ENCODE measurements around the gene RAPGEF4. TPM values are rescaled to one million over a fixed set of nuclear protein-coding genes. Genes with fewer than 3 reads are reported as not detected.

The RAPGEF4 gene
- total and polyA plus RNA-seq, 2 of the 13 experiments (the other 11 are each of a cell fraction or from before 2014, with no cell fraction given), result 0.78 to 0.91 TPM

DNA sequence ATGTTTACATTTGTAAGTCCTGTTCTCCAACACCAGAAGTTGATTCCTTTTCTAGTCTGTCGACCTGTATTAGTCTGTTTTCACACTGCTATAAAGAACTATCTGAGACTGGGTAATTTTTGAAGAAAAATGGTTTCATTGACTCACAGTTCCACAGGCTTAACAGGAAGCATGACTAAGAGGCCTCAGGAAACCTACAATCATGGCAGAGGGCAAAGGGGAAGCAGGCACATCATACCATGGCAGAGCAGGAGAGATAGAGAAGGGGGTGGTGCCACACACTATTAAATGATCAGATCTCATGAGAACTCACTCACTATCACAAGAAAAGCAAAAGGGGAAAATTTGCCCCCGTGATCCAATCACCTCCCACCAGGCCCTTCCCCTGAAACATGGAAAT lies 227.2 kb downstream of the RAPGEF4 start:
- Histone ChIP-seq H3K27me3 (ENCODE audit: control insufficient read depth in 1 of 2, insufficient read depth in 2 of 2, low read length in 2 of 2) (peaks cover 0 to 2% of the 10 kb centered on the region in 2 experiments; a peak in 1 of 5 replicates), H2AFZ (ENCODE audit: low read length) (no peak overlapping the region), H4K20me1 (ENCODE audit: insufficient read depth, low read length) (no peaks in the 10 kb centered on the region), H3K4me3 (replicated peaks in 1 of 3; ENCODE audit: insufficient read depth in 1 of 3, low read depth in 2 of 3, low read length in 3 of 3) (no peak overlapping the region), H3K9me3 (ENCODE audit: low read length) (no peaks in the 10 kb centered on the region), H3K4me2 (ENCODE audit: low read depth, low read length) (no peak overlapping the region), H3K79me2 (ENCODE audit: insufficient read depth, low read length) (no peaks in the 10 kb centered on the region), H3K27ac (ENCODE audit: extremely low read length, insufficient read depth, low read length) (no peak overlapping the region), H3K4me1 (ENCODE audit: insufficient read depth, low read length) (peaks cover 17% of the 10 kb centered on the region), H3K9ac (ENCODE audit: insufficient read depth, low read depth, low read length) (no peak overlapping the region), H3K36me3 (replicated peaks in 1 of 2; ENCODE audit: control insufficient read depth in 1 of 2, insufficient read depth in 2 of 2, low read length in 2 of 2) (no peaks in the 10 kb centered on the region)
- no peak for FAIRE-seq
- 0% methylated on average over 2 of the region's 2 CpGs for WGBS (ENCODE audit: low lambda C conversion rate)
- TF ChIP-seq ZNF30 (CRISPR knock-in tag; IDR thresholded peaks at IDR 0.05) (no peak), HIC2 (CRISPR knock-in tag; IDR thresholded peaks at IDR 0.05; ENCODE audit: low read depth) (no peak), CBX1 (IDR thresholded peaks at IDR 0.05; ENCODE audit: low read depth) (no peak), KDM5B (CRISPR knock-in tag; IDR thresholded peaks at IDR 0.05; ENCODE audit: borderline replicate concordance) (no peak), GABPB1 (CRISPR knock-in tag; IDR thresholded peaks at IDR 0.05) (no peak), TRIM22 (IDR thresholded peaks at IDR 0.05) (no peak), ZNF451 (CRISPR knock-in tag; IDR thresholded peaks at IDR 0.05) (no peak), ZNF619 (CRISPR knock-in tag; IDR thresholded peaks at IDR 0.05) (no peak), ZNF558 (CRISPR knock-in tag; IDR thresholded peaks at IDR 0.05; ENCODE audit: borderline replicate concordance) (no peak), ZKSCAN8 (CRISPR knock-in tag; IDR thresholded peaks at IDR 0.05; ENCODE audit: borderline replicate concordance) (no peak), PHF21A (CRISPR knock-in tag; IDR thresholded peaks at IDR 0.05) (no peak), ZNF383 (CRISPR knock-in tag; IDR thresholded peaks at IDR 0.05; ENCODE audit: borderline replicate concordance) (no peak)
- TF ChIP-seq, protein P1, sequence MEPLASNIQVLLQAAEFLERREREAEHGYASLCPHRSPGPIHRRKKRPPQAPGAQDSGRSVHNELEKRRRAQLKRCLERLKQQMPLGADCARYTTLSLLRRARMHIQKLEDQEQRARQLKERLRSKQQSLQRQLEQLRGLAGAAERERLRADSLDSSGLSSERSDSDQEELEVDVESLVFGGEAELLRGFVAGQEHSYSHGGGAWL (CRISPR knock-in tag; IDR thresholded peaks at IDR 0.05), result no peak
- TF ChIP-seq, protein P2, sequence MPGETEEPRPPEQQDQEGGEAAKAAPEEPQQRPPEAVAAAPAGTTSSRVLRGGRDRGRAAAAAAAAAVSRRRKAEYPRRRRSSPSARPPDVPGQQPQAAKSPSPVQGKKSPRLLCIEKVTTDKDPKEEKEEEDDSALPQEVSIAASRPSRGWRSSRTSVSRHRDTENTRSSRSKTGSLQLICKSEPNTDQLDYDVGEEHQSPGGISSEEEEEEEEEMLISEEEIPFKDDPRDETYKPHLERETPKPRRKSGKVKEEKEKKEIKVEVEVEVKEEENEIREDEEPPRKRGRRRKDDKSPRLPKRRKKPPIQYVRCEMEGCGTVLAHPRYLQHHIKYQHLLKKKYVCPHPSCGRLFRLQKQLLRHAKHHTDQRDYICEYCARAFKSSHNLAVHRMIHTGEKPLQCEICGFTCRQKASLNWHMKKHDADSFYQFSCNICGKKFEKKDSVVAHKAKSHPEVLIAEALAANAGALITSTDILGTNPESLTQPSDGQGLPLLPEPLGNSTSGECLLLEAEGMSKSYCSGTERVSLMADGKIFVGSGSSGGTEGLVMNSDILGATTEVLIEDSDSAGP (CRISPR knock-in tag; IDR thresholded peaks at IDR 0.05; ENCODE audit: borderline replicate concordance), result no peak
- TF ChIP-seq, protein P3, sequence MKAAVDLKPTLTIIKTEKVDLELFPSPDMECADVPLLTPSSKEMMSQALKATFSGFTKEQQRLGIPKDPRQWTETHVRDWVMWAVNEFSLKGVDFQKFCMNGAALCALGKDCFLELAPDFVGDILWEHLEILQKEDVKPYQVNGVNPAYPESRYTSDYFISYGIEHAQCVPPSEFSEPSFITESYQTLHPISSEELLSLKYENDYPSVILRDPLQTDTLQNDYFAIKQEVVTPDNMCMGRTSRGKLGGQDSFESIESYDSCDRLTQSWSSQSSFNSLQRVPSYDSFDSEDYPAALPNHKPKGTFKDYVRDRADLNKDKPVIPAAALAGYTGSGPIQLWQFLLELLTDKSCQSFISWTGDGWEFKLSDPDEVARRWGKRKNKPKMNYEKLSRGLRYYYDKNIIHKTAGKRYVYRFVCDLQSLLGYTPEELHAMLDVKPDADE (CRISPR knock-in tag; IDR thresholded peaks at IDR 0.05), result no peak
- intact Hi-C loops (cut with micrococcal nuclease; ENCODE audit: unreplicated experiment) (no loop called here), in situ Hi-C loops (cut with HindIII; ENCODE audit: extremely low pct_ligation_motif_present, low pct_unique_long_range_greater_than_20kb) (no loop called here)
- ChIA-PET CTCF (ENCODE audit: low intra/inter-chr PET ratio, low total read pairs) (no interaction called here), POLR2A (no interaction called here)
- BruUV-seq (replicated peaks), result no TSS peak
- no peak for DNase-seq (ENCODE audit: low spot score)
- no peak for ATAC-seq

Data from HepG2 (cell line).